K562 (cell line): ENCODE data around the gene SLC8A2. TPM values are rescaled to one million over a fixed set of nuclear protein-coding genes. Genes with fewer than 3 reads are reported as not detected.

Source experiments
- BCL6 ChIP-seq: fragments of 250-450 bp; sonication (Bioruptor Pico); IDR thresholded peaks from 2 replicates; pipeline ENCODE4 v1.4.0; 2020
- DIDO1 ChIP-seq: fragments of 450-650 bp; IDR thresholded peaks from 2 replicates; pipeline ENCODE4 v1.6.1; 2016; ENCODE audit warnings: low read depth, missing biosample characterization, missing genetic modification characterization
- HIVEP1 ChIP-seq: fragments of 250-450 bp; sonication (Bioruptor Pico); IDR thresholded peaks from 2 replicates; pipeline ENCODE4 v1.4.0; 2020; ENCODE audit warnings: mild to moderate bottlenecking
- HMG20A ChIP-seq: fragments of 450-650 bp; formaldehyde crosslinking; conservative IDR thresholded peaks from 2 replicates; pipeline ENCODE4 v1.4.0; 2020; ENCODE audit warnings: mild to moderate bottlenecking, mixed read lengths
- HSF4 ChIP-seq: fragments of 250-450 bp; sonication (Bioruptor Pico); IDR thresholded peaks from 2 replicates; pipeline ENCODE4 v2.1.2; 2022; ENCODE audit warnings: mild to moderate bottlenecking, moderate library complexity, borderline replicate concordance
- JUN ChIP-seq, 2 experiments: sonication (generic) in 1 of 2; formaldehyde crosslinking in 1 of 2; IDR thresholded peaks; 2 replicates each; pipeline versions ENCODE4 v1.6.1 to v1.8.0; 2012 to 2022; ENCODE audit warnings: borderline replicate concordance in 2 of 2, mild to moderate bottlenecking in 2 of 2, improper control_type of control experiment in 1 of 2, low read depth in 1 of 2, low read length in 1 of 2, missing genetic modification reagents in 1 of 2
- POLR2AphosphoS5 ChIP-seq: IDR thresholded peaks from 2 replicates; pipeline ENCODE4 v1.6.1; 2011; ENCODE audit warnings: mild to moderate bottlenecking, low read depth, low read length, moderate library complexity; ENCODE audit not compliant: control insufficient read depth, insufficient read depth
- RHOXF2B ChIP-seq: fragments of 250-450 bp; sonication (Bioruptor Pico); conservative IDR thresholded peaks from 2 replicates; pipeline ENCODE4 v1.5.1; 2021
- ZKSCAN1 ChIP-seq: fragments of 150-350 bp; IDR thresholded peaks from 2 replicates; pipeline ENCODE4 v1.6.1; 2016; ENCODE audit warnings: low read depth, low read length
- ZNF184 ChIP-seq: sonication (generic); formaldehyde crosslinking; IDR thresholded peaks from 2 replicates; pipeline ENCODE4 v1.5.0; 2020; ENCODE audit warnings: missing genetic modification reagents
- ZNF239 ChIP-seq: fragments of 250-450 bp; sonication (Bioruptor Pico); IDR thresholded peaks from 2 replicates; pipeline ENCODE4 v1.4.0; 2020; ENCODE audit warnings: mild to moderate bottlenecking
- ZNF696 ChIP-seq: fragments of 250-450 bp; sonication (Bioruptor Pico); conservative IDR thresholded peaks from 2 replicates; pipeline ENCODE4 v1.4.0; 2020; ENCODE audit warnings: mild to moderate bottlenecking, moderate library complexity
- ZSCAN29 ChIP-seq: fragments of 450-650 bp; IDR thresholded peaks from 2 replicates; pipeline ENCODE4 v1.6.1; 2017
- polyA plus RNA-seq, 8 experiments: library from polyadenylated mRNA; depleted of rRNA in 4 of 8; stranded (reverse) in 5 of 8; unstranded in 3 of 8; fragments of >200 nt; fragmentation: Nextera tagmentation in 2 of 8; fragmentation: Illumina TruSeq in 1 of 8; extraction: Ambion mirVana in 2 of 8; extraction: Trizol in 1 of 8; gene quantifications; 2 replicates each; pipeline versions ENCODE4 v1.2.1 to v1.2.3, GENCODE V29; 2011 to 2014; ENCODE audit warnings: inconsistent platforms in 1 of 8, missing spikeins in 1 of 8
- total RNA-seq, 7 experiments: library from RNA; depleted of rRNA in 6 of 7; stranded (reverse); fragments of >200 nt in 6 of 7; fragmentation: Illumina TruSeq in 2 of 7; extraction: Trizol in 2 of 7; gene quantifications; 2 replicates each; pipeline versions ENCODE4 v1.2.1 to v1.2.3, GENCODE V29; 2011 to 2021; ENCODE audit warnings: low replicate concordance in 1 of 7
- TF ChIP-seq, protein P1 (sequence below): fragments of 250-450 bp; sonication (Bioruptor Pico); IDR thresholded peaks from 2 replicates; pipeline ENCODE4 v1.8.0; 2021; ENCODE audit warnings: moderate library complexity, mild to moderate bottlenecking, inconsistent platforms
- TF ChIP-seq, protein P2 (sequence below): fragments of 200-800 bp; sonication (Bioruptor generic); IDR thresholded peaks from 2 replicates; pipeline ENCODE4 v1.6.1; 2016; ENCODE audit warnings: missing genetic modification characterization, missing compliant biosample characterization
- TF ChIP-seq, protein P3 (sequence below): sonication (generic); formaldehyde crosslinking; IDR thresholded peaks from 2 replicates; pipeline ENCODE4 v1.8.1; 2022; ENCODE audit warnings: missing genetic modification reagents
- TF ChIP-seq, protein P4 (sequence below): IDR thresholded peaks from 2 replicates; pipeline ENCODE4 v1.6.1; 2011; ENCODE audit warnings: borderline replicate concordance, low read depth, mild to moderate bottlenecking, moderate library complexity, low read length; ENCODE audit not compliant: insufficient read depth, poor library complexity, severe bottlenecking

The SLC8A2 gene
- total and polyA plus RNA-seq, 9 of the 15 experiments (the other 6 are each of a cell fraction or from before 2014, with no cell fraction given) = 0.07 to 0.66 (median 0.24) TPM; not detected in 3

DNA sequence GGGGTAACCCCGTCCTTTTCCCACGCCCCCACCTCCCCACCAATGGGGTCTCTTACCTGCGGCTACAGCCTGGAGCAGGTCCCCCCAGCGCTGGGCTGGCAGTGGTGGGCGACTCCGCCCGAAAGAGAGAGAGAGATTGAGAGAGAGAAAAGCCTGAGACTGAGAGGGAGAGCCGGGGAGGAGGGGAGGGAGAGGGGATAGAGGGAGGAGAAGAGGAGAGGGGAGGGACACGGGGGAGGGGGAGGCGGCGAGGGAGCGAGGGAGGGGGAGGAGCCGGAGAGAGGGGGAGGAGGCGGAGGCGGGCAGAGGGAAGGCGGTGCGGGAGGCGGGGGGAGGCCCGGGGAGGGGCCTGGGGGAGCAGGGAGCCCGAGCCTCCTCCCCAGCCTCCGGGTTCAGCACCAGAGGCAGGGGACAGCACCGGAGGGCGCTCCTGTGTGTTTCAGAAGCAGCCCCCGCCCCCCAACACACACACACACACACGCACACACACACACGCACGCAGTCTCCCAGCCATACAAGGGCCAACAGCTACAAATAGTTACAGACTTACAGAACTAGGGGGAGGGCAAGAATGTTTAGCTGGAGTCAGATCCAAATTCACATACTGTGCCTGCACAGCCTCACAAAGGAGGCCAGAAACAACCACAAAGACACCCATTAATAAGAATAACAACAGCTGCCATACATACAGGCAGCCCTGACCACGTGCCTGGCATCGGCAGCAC is at the start of gene SLC8A2 (continued):
- TF ChIP-seq, protein P1, sequence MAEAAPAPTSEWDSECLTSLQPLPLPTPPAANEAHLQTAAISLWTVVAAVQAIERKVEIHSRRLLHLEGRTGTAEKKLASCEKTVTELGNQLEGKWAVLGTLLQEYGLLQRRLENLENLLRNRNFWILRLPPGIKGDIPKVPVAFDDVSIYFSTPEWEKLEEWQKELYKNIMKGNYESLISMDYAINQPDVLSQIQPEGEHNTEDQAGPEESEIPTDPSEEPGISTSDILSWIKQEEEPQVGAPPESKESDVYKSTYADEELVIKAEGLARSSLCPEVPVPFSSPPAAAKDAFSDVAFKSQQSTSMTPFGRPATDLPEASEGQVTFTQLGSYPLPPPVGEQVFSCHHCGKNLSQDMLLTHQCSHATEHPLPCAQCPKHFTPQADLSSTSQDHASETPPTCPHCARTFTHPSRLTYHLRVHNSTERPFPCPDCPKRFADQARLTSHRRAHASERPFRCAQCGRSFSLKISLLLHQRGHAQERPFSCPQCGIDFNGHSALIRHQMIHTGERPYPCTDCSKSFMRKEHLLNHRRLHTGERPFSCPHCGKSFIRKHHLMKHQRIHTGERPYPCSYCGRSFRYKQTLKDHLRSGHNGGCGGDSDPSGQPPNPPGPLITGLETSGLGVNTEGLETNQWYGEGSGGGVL (CRISPR knock-in tag) = no peak
- TF ChIP-seq ZSCAN29 (no peak), HMG20A (CRISPR knock-in tag) (no peak), HSF4 (CRISPR knock-in tag) (no peak), DIDO1 (tag) (no peak), POLR2AphosphoS5 (no peak), ZNF239 (CRISPR knock-in tag) (no peak), RHOXF2B (CRISPR knock-in tag) (no peak), ZNF184 (CRISPR knock-in tag) (no peak), ZKSCAN1 (no peak), JUN (IDR thresholded peaks at IDR 0.05; ENCODE audit: borderline replicate concordance, low read depth, low read length) (no peak), JUN (CRISPR knock-in tag; IDR thresholded peaks at IDR 0.05; ENCODE audit: borderline replicate concordance) (no peak), HIVEP1 (CRISPR knock-in tag) (no peak), BCL6 (CRISPR knock-in tag) (no peak), ZNF696 (no peak)
- TF ChIP-seq, protein P2, sequence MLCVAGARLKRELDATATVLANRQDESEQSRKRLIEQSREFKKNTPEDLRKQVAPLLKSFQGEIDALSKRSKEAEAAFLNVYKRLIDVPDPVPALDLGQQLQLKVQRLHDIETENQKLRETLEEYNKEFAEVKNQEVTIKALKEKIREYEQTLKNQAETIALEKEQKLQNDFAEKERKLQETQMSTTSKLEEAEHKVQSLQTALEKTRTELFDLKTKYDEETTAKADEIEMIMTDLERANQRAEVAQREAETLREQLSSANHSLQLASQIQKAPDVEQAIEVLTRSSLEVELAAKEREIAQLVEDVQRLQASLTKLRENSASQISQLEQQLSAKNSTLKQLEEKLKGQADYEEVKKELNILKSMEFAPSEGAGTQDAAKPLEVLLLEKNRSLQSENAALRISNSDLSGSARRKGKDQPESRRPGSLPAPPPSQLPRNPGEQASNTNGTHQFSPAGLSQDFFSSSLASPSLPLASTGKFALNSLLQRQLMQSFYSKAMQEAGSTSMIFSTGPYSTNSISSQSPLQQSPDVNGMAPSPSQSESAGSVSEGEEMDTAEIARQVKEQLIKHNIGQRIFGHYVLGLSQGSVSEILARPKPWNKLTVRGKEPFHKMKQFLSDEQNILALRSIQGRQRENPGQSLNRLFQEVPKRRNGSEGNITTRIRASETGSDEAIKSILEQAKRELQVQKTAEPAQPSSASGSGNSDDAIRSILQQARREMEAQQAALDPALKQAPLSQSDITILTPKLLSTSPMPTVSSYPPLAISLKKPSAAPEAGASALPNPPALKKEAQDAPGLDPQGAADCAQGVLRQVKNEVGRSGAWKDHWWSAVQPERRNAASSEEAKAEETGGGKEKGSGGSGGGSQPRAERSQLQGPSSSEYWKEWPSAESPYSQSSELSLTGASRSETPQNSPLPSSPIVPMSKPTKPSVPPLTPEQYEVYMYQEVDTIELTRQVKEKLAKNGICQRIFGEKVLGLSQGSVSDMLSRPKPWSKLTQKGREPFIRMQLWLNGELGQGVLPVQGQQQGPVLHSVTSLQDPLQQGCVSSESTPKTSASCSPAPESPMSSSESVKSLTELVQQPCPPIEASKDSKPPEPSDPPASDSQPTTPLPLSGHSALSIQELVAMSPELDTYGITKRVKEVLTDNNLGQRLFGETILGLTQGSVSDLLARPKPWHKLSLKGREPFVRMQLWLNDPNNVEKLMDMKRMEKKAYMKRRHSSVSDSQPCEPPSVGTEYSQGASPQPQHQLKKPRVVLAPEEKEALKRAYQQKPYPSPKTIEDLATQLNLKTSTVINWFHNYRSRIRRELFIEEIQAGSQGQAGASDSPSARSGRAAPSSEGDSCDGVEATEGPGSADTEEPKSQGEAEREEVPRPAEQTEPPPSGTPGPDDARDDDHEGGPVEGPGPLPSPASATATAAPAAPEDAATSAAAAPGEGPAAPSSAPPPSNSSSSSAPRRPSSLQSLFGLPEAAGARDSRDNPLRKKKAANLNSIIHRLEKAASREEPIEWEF (CRISPR knock-in tag) = no peak
- TF ChIP-seq, protein P3, sequence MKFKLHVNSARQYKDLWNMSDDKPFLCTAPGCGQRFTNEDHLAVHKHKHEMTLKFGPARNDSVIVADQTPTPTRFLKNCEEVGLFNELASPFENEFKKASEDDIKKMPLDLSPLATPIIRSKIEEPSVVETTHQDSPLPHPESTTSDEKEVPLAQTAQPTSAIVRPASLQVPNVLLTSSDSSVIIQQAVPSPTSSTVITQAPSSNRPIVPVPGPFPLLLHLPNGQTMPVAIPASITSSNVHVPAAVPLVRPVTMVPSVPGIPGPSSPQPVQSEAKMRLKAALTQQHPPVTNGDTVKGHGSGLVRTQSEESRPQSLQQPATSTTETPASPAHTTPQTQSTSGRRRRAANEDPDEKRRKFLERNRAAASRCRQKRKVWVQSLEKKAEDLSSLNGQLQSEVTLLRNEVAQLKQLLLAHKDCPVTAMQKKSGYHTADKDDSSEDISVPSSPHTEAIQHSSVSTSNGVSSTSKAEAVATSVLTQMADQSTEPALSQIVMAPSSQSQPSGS (CRISPR knock-in tag) = no peak
- TF ChIP-seq, protein P4, sequence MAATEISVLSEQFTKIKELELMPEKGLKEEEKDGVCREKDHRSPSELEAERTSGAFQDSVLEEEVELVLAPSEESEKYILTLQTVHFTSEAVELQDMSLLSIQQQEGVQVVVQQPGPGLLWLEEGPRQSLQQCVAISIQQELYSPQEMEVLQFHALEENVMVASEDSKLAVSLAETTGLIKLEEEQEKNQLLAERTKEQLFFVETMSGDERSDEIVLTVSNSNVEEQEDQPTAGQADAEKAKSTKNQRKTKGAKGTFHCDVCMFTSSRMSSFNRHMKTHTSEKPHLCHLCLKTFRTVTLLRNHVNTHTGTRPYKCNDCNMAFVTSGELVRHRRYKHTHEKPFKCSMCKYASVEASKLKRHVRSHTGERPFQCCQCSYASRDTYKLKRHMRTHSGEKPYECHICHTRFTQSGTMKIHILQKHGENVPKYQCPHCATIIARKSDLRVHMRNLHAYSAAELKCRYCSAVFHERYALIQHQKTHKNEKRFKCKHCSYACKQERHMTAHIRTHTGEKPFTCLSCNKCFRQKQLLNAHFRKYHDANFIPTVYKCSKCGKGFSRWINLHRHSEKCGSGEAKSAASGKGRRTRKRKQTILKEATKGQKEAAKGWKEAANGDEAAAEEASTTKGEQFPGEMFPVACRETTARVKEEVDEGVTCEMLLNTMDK = no peak
